22Rv1 (cell line): ENCODE results near the gene SCAMP2.
A peak's percentile ranks its signal among the peaks of the same experiment; 100 is the strongest.

Experiments
- H3K27ac ChIP-seq: fragments of 450-650 bp; 2 replicates; pipeline ENCODE4 v1.5.1; 2017
- CTCF ChIP-seq: fragments of 450-650 bp; IDR thresholded peaks from 2 replicates; pipeline ENCODE4 v1.5.1; 2017; ENCODE audit warnings: mild to moderate bottlenecking
- ZFX ChIP-seq: fragments of 450-650 bp; IDR thresholded peaks from 2 replicates; pipeline ENCODE4 v1.6.1; 2017; ENCODE audit warnings: antibody characterized with exemption, borderline replicate concordance

Gene SCAMP2

GRCh38 chr15:74873036-74873755 is at the start of gene SCAMP2:
Gene SCAMP2, minus strand, starts transcription at chr15:74873365. Its CDS starts 110 bp downstream, at chr15:74873255.
- H3K27ac ChIP-seq: peak within 1 kb of the TSS; percentile 73
- TF ChIP-seq CTCF: no peak
- no peak for TF ChIP-seq ZFX

- TF ChIP-seq CTCF (no peak), ZFX (no peak)
- H3K27ac ChIP-seq: no peak overlapping the region
These were observed 47.3 kb upstream of the SCAMP2 start for GRCh38 chr15:74920456-74920855.

DNA sequence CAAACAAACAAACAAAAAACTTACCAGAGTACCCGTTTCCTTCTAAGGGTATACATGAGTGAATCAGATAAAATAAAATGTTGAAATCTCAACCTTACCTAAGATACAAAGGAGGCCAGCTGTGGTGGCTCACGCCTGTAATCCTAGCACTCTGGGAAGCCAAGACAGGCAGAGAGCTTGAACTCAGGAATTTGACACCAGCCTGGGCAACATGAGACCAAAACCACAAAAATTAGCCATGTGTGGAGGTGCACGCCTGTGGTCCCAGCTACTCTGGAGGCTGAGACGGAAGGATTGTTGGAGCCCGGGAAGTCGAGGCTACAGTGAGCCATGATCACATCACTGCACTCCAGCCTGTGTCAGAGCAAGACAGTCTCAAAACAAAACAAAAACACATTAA is 44.5 kb upstream of the SCAMP2 start:
- no peak overlapping the region for H3K27ac ChIP-seq
- TF ChIP-seq CTCF (no peak), ZFX (no peak)

GRCh38 chr15:74913799-74914198 is 40.6 kb upstream of the SCAMP2 start:
- H3K27ac ChIP-seq: 0 out of 2 replicates have a peak overlapping the region, but pooled peaks have one; percentile 30

GRCh38 chr15:74913041-74913440 is 39.9 kb upstream of the SCAMP2 start:
- TF ChIP-seq CTCF (no peak), ZFX (no peak)
- 0 out of 2 replicates have a peak overlapping the region, but pooled peaks have one; percentile 30 for H3K27ac ChIP-seq

DNA sequence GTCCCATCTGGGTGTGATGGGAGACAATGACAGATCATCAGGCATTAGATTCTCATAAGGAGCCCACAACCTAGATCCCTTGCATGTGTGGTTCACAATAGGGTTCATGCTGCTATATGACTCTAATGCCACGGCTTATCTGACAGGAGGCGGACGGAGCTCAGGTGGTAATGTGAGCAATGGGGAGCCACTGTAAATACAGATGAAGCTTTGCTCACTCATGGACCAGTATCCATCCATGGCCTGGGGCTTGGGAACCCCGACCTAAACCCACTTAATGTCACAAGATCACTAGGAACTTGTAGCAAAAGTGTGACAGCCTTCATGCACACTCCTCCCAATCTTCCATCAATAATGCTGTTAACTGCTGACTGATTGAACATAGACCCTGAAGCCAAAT is 35.5 kb upstream of the SCAMP2 start:
- no peak overlapping the region for H3K27ac ChIP-seq
- TF ChIP-seq CTCF (no peak), ZFX (no peak)

- H3K27ac ChIP-seq: peak overlapping the region; percentile 92
- TF ChIP-seq ZFX (no peak), CTCF (no peak)
These were observed 34.2 kb upstream of the SCAMP2 start for GRCh38 chr15:74907163-74907870.
